GM21360 (cell line): ENCODE data around the gene PAM.
A peak's percentile ranks its signal among the peaks of the same experiment; 100 is the strongest.

Source experiments
- ATAC-seq: cut with Tn5 transposase; IDR thresholded peaks from one replicate; pipeline ENCODE4 v1.9.1; 2021; ENCODE audit warnings: mild to moderate bottlenecking, moderate library complexity; ENCODE audit not compliant: unreplicated experiment

The PAM gene

DNA sequence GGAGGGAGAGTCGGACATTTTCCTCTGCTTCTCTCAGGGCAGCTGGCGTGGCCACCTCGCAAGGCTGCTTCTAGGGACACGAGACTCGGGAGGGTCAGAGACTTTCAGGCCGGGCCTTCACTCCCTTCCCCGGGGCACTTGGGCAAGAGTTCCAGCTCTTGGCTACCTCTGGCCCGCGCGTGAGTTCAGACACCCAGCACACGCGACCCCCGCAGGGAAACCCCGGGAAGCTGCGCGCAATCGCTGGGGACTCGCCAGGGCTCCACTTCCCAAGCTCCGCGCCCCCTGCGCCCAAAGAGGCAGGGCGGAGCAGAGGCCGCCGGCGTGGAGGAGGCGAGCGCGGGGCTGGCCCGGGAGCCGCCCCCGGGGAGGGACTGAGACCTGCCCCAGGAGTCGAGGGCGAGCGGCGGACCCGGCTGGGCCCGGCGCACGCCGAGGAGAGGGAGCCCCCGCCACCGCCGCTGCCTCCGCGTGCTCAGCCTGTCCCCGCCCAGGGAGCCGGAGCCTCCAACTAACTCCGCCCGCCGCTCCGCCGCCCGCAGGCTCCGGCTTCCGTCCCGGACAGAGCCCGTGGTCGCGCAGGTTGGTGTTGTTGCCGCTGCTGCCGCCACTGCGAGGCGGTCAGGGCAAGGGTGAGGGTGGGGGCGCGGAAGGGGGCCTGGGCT lies at the start of gene PAM:
TSS of gene PAM (plus strand) at position 539 of the 665 bp plus-strand sequence. CDS start 110,891 bp downstream, outside the sequence.
- peak; percentile 74 for ATAC-seq

DNA sequence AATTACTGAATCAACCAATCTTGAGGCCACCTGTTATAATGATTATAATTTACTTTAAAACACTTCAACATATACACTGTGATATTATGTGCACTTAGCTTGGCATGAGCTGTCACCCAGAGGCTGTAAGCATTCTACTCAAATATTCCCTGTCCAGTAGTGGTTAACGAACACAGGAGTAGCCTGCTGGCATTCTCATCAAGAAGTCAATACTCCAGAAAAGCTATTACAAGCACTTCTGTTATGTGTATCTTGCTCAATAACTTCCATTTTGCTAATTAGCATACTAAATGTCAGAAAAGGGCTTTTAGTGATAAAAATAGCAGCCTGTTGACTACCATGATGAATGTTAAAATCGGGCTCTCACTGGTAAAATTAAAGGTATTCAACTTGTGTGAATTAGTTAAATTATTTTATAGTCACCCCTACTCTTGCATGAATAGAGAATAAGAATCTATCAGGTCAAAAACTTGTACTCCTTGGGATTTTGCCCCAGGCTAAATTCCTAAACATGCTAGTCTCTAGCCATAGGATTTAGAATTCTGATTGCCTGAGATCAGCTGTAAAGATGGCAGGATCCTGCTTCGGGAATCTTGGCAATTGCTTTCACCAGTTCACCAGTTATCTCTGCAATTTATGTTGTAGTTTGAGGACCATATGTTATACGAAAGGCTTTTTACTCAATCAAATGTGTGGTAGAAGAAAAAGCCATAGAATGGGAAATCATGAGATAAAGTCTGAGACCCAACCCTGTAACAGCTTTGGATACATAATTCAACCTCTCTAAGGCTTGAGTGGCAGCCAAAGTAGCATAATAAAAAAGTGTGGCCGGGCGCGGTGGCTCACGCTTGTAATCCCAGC lies 43.4 kb upstream of the PAM start:
- ATAC-seq: no peak

DNA sequence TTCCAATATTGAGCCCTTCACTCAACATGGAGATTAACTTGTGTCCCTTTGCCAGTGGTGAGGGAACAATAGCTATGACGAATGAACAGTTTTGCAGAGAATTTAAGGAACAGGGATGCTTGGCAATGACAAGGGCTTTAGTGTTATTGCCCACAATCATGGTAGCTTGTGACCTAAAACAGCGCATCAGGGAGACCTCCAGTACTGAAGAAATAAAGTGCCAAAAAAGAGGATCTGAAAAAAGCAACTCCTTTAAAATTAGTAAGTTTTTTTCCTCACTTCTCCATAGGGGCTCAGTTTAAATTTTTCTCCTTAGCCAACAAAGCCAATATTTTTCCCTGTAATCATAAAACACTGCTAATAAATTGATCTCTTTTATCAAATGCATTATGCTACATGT lies 41.8 kb upstream of the PAM start:
- peak; percentile 36 for ATAC-seq

DNA sequence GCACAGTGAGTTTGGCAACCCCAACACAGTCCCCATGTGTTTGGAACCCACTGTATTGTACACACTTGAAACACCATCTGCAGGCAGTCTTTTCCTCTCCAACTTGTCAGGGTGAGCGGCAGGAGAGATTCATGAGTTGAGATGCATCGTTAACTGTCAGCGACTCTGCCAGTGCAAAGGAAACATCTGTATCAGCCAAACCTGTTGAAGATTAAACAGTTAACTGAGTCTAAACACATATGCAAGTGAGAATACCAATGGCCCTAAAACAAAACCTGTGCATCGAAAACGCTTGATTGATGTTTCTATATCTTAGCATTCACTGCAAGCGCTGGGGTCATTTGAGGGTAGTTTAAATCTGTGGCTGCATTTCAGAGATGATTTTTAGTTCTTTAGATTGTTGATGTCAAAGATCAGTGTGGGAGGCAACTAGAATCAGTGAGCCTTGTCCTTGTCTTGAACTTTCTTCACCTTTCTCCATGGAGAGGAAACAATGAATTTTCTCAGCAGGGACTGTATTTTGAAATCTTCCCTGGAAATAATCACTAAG lies 41.3 kb upstream of the PAM start:
- ATAC-seq: peak; percentile 64

DNA sequence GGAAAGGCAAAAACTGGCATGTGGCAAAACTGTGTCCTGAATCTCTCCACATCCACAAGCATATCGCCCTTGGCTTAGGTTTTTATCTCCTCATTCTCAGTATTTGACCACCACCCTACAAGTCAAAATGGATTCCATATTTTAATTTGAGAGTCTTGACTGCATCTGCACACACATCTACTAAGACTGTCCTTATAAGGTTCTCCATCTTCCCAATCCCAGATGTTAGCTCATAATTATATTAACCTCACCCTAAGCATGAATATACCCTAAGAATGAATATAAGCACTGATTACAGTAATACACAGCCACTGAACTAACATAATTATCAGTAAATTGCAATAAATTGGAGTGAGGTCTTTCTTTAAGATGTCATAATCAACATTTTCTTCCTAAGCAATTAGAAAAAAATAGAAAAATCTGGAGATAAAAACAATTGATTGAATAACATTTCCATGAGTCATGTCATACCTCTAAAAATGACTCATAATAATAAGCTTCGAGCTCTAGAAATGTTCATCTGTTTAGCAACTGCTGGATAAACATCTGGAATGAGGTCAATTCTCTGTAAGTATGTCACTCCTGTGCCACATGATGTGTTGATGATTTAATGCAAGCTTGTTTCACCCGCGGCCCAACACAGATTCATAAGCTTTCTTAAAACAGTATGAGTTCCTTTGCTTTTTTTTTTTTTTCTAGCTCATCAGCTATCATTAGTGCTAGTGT lies 39.9 kb upstream of the PAM start:
- ATAC-seq: no peak

DNA sequence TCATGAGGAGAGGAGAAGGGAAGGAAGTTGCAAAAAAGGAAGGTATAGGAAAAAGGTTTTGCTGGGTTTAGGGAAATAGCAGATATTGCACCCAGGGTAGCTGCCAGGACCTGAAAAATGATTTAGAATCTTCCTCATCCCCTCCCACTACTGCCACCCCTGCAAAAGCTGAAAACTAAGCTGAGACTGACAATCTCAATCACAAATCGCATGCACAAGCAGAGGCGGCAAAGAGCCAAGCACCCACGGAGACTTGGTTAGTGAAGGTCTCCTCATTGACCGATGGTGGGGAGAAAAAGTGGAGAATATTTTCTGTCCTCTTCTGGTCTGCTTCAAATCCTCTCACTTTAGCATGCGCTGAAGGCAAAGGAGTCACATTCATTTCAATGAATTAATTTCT lies 39.1 kb upstream of the PAM start:
- no peak for ATAC-seq

DNA sequence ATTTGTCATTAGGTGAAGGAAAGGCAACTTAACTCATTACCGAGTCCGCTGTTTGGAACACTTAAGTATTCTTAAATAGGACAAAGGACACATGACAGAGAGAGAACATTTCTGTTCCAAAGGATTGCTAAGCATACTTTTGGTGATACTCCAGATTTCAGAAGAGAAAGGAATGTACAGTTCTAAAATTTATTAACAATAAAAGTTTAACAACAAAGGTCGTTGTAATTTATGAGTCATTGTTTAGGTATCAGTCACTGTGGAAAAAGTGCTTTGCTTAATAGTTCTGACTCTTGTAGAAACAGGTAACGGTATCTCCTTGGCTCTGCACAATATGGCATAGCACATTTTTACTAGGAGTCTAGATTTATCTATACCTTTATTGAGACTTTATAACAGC lies 36.3 kb upstream of the PAM start:
- ATAC-seq: no peak

DNA sequence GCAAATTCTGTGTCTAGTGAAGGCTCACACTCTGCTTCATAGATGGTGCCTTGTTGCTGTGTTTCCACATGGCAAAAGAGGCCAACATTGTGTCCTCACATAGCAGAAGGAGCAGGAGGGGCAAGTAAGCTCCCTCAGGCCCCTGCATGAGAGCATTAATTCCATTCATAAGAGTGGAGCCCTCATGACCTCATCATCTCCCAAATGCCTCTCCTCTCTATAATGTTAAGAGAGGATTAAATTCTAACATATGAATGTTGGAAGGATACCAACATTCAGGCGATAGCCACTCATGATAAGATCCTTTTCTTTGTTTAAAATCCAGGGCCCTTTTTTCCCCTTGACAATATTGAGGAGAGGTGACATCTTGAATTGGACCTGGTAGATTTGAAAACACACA lies 35.2 kb upstream of the PAM start:
- ATAC-seq: no peak

DNA sequence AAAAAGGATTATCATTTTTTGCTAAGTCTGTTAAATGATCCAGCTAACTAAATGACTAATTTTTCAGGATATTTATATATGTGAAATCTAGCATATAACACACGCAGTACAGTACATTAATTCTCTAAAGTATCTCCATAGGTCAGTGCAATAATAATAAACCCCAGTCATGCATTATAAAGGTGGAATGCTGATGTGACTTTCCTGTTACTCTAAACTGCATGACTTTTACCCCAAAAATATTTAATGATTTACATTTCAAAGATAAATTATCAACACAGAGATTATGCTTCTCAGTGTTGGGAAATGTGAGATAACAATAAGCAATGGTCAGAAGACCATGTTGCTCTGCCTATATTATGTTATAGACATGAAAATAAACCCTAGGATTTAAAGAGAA lies 34.1 kb upstream of the PAM start:
- ATAC-seq: no peak

DNA sequence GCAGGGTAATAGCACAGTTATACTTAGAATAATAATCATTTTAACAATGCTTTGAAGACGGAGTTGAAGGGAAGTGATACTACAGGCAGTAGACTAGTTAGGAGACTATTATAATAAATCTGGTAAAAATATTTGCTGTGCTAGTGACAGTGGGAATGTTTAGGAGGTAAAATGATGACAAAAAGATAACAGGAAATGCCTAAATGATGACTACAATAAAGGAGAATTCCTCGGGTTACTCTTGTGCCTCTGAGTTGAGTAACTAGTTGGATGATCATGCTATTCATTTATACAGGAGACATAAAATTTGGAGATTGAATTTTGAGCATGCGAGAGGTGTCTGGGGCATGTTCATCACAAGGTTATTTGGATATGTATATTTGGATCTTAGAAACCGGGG lies 32.2 kb upstream of the PAM start:
- no peak for ATAC-seq

DNA sequence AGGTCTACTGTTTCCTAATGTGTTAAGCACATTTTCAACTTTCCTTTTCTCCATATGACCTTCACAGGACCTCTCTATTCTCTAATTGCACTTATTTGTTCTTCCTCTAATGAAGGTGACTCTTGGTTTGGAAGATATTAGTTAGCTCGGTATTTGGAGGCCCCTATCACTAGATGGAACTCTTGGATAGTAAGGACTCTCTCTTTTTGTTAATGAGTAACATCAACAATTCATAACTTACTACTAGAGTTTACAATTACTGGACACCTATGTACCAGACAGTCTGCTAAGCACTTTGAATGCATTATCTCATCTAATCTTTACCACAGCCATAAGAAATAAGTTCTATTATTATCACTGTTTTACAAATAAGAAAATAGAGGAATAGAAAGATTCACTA lies 23.4 kb upstream of the PAM start:
- ATAC-seq: no peak

DNA sequence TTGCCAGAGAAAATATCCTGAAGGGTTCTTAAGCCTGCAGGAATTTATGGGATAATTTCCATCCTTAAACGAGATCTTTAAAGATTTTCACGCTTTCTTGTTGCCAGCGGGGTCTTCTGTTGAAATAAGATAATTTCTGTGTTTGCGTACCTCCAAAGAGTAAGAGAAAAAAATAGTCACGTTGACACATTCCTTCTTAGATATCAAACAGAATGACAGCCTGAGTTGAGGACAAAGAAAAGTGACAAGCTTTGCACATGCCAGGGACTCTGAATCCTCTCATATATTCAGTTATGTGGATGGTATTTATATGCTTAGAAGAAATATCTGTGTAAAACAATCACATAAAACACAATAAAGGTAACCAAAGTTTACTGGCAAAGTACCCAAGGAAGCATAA lies 21.6 kb upstream of the PAM start:
- no peak for ATAC-seq

DNA sequence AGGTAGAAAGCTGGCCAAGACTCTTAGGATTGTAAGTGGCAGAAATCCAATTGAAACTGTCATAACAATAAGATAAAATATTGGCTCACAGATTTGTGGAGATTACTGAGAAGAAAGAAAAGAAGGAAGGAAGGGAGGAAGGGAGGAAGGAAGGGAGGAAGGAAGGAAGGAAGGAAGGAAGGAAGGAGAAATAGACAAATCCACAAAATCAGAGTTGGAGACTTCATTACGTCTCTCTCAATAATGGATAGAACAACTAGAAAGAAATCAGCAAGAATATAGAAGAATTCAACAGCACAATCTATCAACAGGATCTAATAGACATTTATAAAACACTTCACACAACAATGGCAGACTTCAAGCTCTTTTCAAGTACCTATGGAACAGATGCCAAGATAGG lies 17.9 kb upstream of the PAM start:
- no peak for ATAC-seq

DNA sequence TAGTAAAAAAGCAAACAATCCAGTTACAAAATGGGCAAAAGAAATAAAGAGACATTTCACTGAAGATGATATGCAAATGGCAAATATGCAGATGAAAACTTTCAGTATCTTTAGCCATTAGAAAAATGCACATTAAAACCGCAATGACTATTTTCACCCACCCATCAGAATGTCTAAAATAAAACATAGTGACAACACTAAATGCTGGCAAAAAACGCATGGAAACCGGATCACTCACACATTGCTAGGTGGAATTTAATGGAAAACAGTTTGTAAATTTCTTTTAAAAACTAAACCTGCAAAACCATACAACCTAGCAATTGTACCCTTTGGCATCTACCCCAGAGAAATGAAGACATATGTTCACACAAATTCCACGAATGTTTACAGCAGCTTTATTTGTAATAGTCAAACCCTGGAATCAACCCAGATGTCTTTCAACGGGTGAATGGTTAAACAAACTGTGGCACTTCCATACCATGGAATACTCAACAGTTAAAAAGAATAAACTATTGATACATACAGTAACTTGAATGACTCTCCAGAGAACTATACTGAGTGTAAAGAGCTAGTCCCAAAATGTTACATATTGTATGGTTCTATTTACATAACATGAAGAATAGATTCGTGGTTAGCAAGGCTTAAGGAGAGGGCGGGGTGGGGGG lies 17.2 kb upstream of the PAM start:
- no peak for ATAC-seq

DNA sequence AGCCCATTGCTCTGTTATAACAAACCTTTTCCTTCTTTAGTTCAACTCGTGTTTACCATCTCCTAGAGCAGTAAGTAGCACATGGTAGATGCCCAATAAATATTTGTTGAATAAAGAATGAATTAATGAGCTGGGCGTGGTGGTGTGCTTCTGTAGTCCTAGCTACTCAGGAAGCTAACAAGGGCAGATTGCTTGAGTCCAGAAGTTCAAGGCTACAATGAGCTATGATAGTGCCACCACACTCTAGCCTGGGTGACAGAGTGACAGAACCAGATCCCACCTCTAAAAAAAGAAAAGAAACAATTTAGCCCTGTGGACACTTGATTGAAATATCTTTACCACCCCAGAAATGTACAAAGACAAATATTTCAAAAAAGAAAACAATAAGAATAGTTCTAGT lies 14.6 kb upstream of the PAM start:
- ATAC-seq: no peak

DNA sequence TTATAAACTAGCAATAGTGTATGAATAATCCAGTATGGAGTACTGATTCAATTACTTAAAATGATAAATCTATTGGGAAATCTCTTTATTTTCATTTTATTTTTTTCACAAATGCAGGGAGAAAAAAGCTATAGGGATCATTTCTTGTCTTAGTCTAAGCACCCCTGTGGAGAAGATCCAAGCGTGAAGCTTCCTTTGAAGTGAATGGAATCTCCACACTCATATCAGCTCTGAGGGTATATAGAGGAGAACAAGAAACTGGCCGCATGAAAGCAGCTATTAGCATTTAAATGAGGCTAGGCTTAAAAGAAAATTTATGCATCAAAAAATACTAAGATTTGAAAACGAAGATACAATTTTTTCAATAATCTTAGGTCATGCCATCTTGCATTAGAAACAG lies 12.9 kb upstream of the PAM start:
- no peak for ATAC-seq

DNA sequence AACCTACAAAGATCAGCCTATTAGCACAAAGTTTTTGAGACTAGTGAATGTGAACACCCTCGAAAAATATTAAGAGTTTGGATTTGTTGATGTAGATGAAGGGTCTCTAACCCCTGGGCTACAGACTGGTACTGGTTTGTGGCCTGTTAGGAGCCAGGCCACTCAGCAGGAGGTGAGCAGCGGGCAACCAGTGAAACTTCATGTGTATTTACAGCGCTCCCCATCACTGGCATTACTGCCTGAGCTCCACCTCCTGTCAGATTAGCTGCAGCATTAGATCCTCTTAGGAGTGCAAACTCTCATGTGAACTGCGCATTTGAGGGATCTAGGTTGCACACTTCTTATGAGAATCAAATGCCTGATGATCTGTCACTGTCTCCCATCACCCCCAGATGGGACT lies 11.2 kb upstream of the PAM start:
- ATAC-seq: no peak

DNA sequence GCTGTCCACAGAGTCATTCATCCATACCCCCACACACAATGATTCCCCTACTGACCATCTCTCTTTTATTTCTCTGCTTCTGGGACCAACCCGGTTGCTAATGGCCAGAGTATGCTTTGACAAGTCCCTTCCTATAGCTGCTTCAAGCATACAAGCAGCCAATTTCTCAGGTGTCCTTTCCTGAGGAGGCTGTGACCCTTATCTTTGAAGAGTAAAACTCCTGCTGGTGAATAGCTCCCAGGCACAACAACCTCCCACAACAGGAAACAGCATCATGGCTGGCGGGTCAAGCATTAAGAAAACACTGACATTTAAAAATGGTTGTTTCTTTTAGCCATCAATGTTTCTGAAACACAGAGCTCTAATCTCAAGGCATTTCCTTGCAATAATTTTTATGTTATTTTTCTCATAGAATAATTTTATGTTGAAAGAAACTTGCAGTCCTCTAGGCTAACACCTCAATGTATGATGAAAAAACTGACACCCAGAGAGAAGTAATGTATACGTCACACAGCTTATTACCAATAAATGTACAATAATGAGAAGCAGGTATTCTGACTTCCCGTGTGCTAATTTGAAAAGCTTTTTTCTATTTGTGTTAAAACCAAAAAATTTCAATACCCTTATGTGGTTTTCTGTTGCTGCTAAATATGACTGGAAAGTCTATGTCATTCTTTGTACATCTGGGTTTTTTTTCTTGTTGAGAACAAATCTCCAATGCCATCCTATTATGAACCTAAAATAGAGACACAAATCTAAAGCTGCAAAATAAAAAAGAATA lies 7.5 kb upstream of the PAM start:
- ATAC-seq: peak; percentile 59

DNA sequence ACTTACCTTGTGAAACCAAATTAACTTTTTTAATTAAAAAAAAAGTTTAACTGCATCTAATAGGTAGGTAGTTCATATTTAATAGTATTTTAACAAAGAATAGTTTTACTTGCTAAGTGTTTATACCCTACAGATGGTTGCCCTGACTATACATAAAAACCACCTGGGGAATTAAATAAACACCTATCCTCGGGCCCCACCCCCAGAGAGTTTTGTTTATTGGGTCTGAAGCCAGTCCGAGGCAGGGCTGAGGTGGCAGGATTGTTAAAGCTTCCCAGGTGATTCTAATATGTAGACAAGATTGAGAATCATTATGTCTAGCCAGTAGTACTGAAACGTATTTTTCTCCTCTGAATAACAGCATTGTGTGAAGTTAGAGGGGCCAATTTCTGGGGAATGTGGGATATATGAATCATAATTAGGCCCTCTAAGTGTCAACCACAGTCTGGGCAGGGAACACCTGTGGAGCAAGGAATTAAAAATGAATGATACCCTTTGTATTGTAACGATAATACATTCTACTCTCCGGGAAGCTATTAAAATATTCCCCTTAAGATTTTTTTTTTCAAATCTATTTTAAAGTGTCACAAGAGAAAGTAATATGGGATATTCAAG lies 5.6 kb upstream of the PAM start:
- ATAC-seq: no peak
